Naive B cell (primary cell): ENCODE results near the gene PCDH9. TPM values are rescaled to one million over a fixed set of nuclear protein-coding genes. Genes with fewer than 3 reads are reported as not detected.
"Not testable (repeated sequence)": the region's sequence is repeated elsewhere in the genome, so short reads cannot be mapped to it uniquely, and the experiment has no call there.

Experiments
- ATAC-seq, 2 donors: fragments of 150-1000 bp; cut with Tn5 transposase; 2 replicates each; pipeline ENCODE4 v1.10.0; 2021; ENCODE audit warnings: low read depth in 2 of 2, mild to moderate bottlenecking in 2 of 2, moderate library complexity in 2 of 2
- DNase-seq: peaks from one replicate; pipeline ENCODE4 v3.0.0; 2022
- H3K27ac Mint-ChIP-seq, 6 donors: one replicate each; pipeline ENCODE4 v1.8.0; 2020 to 2022; ENCODE audit warnings: mild to moderate bottlenecking in 6 of 6, mixed read lengths in 6 of 6, moderate library complexity in 5 of 6, inconsistent platforms in 2 of 6
- H3K27me3 Mint-ChIP-seq, 3 donors: one replicate each; pipeline ENCODE4 v1.8.0; 2021 to 2022; ENCODE audit warnings: mixed read lengths in 3 of 3, mild to moderate bottlenecking in 1 of 3
- H3K36me3 Mint-ChIP-seq, 2 donors: one replicate each; pipeline ENCODE4 v1.8.0; 2020 to 2022; ENCODE audit warnings: mixed read lengths in 2 of 2, inconsistent platforms in 1 of 2, mild to moderate bottlenecking in 1 of 2
- H3K4me1 Mint-ChIP-seq, 3 donors: one replicate each; pipeline ENCODE4 v1.8.0; 2020 to 2022; ENCODE audit warnings: mixed read lengths in 3 of 3, inconsistent platforms in 1 of 3, mild to moderate bottlenecking in 1 of 3, moderate library complexity in 1 of 3
- H3K4me3 Mint-ChIP-seq, 8 donors: one replicate each; pipeline ENCODE4 v1.8.0; 2020 to 2022; ENCODE audit warnings: mild to moderate bottlenecking in 8 of 8, mixed read lengths in 8 of 8, moderate library complexity in 8 of 8, inconsistent platforms in 2 of 8
- H3K9me3 Mint-ChIP-seq, 7 donors: one replicate each; pipeline ENCODE4 v1.8.0; 2020 to 2022; ENCODE audit warnings: mixed read lengths in 7 of 7, mild to moderate bottlenecking in 5 of 7, inconsistent platforms in 2 of 7, moderate library complexity in 1 of 7
- polyA plus RNA-seq, 6 donors: library from polyadenylated mRNA; unstranded; fragments of 300-500 nt; fragmentation: Illumina TruSeq; gene quantifications; one replicate each; pipeline ENCODE4 v1.2.3, GENCODE V29; 2021; ENCODE audit warnings: low read depth in 6 of 6

The PCDH9 gene
- polyA plus RNA-seq, 6 donors from 2014 or later = 49.9 to 70.2 (median 57.2) TPM

DNA sequence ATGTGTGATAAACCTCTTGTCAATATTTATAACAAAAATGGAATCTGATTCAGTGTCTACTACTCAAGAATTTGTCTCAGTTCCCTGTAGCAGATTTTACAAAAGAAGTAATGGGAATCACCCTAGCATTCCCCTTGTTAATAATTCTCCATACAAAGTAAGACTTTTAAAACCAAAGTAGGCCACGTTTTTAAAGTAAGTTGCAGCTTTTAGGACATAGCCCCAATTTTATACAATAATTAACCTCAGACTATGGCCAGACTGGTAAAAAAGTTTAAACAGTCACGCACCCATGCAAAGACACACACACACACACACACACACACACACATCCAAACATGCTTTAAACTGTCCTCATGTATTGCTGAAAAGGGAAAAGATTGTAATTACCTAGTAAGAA, 589.9 kb downstream of the PCDH9 start:
- no peaks in the 10 kb centered on the region for H3K9me3 Mint-ChIP-seq
- ATAC-seq (no peak), DNase-seq (no peak)
- H3K27me3 Mint-ChIP-seq = no peaks in the 10 kb centered on the region
- H3K4me3 Mint-ChIP-seq = no peak overlapping the region
- no peaks in the 10 kb centered on the region for H3K36me3 Mint-ChIP-seq
- peaks cover 16 to 39% (median 39%) of the 10 kb centered on the region in 3 donors for H3K4me1 Mint-ChIP-seq
- H3K27ac Mint-ChIP-seq = peak overlapping the region in 5 of 6 donors; percentile 23 to 90 (median 46)

DNA sequence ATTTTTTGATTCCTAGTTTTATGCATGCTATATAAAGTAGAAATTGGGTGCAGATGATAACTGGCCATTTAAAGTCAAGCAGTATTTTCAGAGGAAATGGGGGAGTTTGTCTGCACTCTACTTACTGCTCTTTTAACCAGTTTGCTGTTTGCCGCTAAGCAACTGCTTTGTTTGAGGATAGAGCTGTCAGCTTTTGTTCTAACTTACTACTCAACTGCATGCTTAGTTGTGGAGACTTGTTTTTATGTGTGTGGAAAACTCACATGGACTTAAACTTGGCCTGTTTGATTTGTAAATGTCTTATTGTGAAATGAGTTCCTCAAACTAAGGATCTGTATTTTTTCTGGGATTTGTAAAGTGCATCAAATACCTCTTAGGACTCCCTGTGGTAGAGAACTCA, 591.1 kb downstream of the PCDH9 start:
- peak overlapping the region in 4 of 6 donors; percentile 51 to 81 (median 64) for H3K27ac Mint-ChIP-seq
- ATAC-seq = no peak
- no peaks in the 10 kb centered on the region for H3K36me3 Mint-ChIP-seq
- no peak for DNase-seq
- peak overlapping the region in 1 of 8 donors; percentile 62 for H3K4me3 Mint-ChIP-seq
- no peaks in the 10 kb centered on the region for H3K27me3 Mint-ChIP-seq
- H3K9me3 Mint-ChIP-seq = no peaks in the 10 kb centered on the region
- H3K4me1 Mint-ChIP-seq = peaks cover 9 to 31% (median 29%) of the 10 kb centered on the region in 3 donors

DNA sequence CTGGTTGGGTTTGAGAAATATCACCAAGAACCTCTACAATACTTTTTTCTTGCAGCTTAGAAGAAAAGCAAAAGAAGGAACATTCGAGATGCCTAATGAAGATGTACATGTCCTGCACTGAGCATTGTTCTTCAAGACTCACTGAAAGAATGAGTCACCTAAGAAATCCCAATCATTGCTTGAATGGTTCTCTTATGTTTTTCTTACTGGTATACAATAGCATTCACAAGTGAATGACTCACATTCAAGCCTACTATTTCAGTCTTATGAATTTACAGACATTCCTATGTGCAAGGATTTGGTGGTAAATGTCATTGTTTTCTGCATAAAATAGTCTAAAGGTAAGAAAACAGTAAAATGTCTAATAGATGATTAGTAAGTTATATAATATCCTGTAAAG, 594.6 kb downstream of the PCDH9 start:
- no peak overlapping the region for H3K27ac Mint-ChIP-seq
- DNase-seq (no peak), ATAC-seq (no peak)
- no peaks in the 10 kb centered on the region for H3K27me3 Mint-ChIP-seq
- H3K36me3 Mint-ChIP-seq = peaks cover 0 to 7% of the 10 kb centered on the region in 2 donors
- no peak overlapping the region for H3K4me3 Mint-ChIP-seq
- H3K4me1 Mint-ChIP-seq = peaks cover 9 to 23% (median 17%) of the 10 kb centered on the region in 3 donors
- H3K9me3 Mint-ChIP-seq = peaks cover 0 to 3% (median 0%) of the 10 kb centered on the region in 7 donors

DNA sequence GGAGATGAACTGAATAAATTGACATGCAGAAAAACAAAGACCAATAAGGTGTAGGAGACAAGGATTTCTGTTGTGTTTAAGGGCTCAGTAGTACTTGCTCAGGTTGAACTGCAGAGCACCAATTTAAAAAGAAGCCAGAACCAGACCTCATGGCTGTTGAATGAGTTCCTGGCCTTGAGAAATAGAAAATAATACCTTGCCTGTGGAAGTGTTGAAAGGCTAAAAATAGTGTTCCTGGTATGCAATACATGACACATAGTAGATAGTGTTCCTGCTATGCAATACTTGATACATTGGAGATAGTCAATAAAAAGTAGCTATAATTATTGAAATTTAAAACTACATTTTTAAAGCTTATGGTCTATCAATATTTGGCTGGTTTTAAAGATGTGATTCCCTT, 595.8 kb downstream of the PCDH9 start:
- no peaks in the 10 kb centered on the region for H3K27me3 Mint-ChIP-seq
- ATAC-seq (no peak), DNase-seq (no peak)
- peaks cover 0 to 7% of the 10 kb centered on the region in 2 donors for H3K36me3 Mint-ChIP-seq
- H3K4me3 Mint-ChIP-seq = no peak overlapping the region
- peaks cover 0 to 5% (median 3%) of the 10 kb centered on the region in 7 donors for H3K9me3 Mint-ChIP-seq
- H3K4me1 Mint-ChIP-seq = peaks cover 4 to 14% (median 9%) of the 10 kb centered on the region in 3 donors
- H3K27ac Mint-ChIP-seq = no peak overlapping the region

DNA sequence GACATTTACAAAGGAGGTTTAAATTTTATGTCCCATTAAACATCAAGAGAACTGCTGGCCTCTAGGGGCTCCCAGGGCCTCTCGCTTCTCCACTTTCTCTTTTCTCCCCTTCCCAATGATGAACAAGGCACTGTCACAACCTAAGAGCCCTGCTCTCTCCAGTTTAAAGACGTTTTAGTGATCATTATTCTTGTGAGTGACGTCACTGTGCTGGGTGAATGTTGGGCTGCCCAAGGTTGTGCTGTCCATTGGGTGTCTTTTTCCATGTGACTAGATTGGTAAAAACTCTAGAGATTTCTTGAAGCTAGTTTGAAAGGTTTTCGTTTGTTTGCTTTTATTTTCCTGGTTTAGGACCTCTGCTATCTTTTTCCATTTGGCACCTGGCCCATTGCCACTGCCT, 602.6 kb downstream of the PCDH9 start:
- Mint-ChIP-seq H3K4me3 (no peak overlapping the region), H3K36me3 (peaks cover 0 to 12% of the 10 kb centered on the region in 2 donors), H3K9me3 (peaks cover 0 to 13% (median 4%) of the 10 kb centered on the region in 7 donors), H3K27ac (peak overlapping the region in 1 of 6 donors; percentile 68), H3K27me3 (no peaks in the 10 kb centered on the region), H3K4me1 (no peaks in the 10 kb centered on the region)
- DNase-seq (no peak), ATAC-seq (no peak)

DNA sequence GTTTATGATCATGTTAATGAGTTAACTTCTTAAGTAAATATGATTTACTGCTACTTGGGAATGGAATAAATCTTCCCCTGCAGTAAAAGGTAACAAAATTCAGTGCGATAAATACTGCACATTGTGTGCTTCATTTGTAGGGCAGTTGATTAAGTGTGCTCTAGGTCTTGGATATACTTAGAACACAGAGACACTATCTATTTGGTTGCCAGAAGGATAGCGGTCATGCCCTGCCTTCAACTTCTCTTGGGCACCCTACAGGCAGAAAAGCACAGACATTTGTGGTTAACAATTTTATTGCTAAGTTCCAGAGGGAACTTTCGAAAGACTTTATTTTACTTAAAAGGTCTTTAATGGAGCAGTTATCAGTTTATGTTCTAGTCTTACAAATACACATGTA, 605.8 kb downstream of the PCDH9 start:
- ATAC-seq (no peak), DNase-seq (no peak)
- peaks cover 0 to 11% (median 4%) of the 10 kb centered on the region in 7 donors for H3K9me3 Mint-ChIP-seq
- H3K27ac Mint-ChIP-seq = no peak overlapping the region
- no peak overlapping the region for H3K4me3 Mint-ChIP-seq
- H3K36me3 Mint-ChIP-seq = peaks cover 0 to 5% of the 10 kb centered on the region in 2 donors
- H3K27me3 Mint-ChIP-seq = no peaks in the 10 kb centered on the region
- peaks cover 0 to 9% (median 0%) of the 10 kb centered on the region in 3 donors for H3K4me1 Mint-ChIP-seq

DNA sequence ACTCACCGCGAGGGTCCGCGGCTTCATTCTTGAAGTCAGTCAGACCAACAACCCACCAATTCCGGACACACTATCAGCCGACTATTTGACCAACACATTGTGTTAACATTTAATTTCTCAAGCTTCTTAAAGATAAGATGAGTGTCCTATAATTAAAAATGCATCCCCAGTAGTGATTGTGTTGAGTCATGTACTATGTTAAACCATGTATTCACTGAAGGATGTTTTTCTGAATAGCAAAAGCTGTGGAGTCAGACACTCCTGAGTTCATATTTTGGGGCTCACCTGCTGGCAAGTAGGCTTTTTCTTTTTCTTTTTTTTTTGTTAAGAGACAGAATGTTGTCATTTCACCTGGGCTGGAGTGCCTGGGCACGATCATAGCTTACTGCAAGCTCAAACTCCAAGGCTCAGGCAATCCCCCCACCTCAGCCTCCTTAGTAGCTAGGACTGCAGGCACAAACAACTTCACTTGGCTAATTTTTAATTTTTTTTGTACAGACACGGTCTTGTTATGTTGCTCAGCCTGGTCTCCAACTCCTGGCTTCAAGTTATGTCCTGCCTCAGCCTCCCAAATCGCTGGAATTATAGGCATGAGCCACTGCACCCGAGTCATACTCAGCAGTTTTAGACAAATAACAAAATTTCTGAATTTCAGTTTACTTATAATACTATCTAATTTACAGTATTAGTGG, 606.9 kb downstream of the PCDH9 start:
- no peaks in the 10 kb centered on the region for H3K27me3 Mint-ChIP-seq
- no peak overlapping the region for H3K4me3 Mint-ChIP-seq
- ATAC-seq = no peak
- H3K9me3 Mint-ChIP-seq = peaks cover 0 to 11% (median 4%) of the 10 kb centered on the region in 7 donors
- peaks cover 0 to 9% (median 0%) of the 10 kb centered on the region in 3 donors for H3K4me1 Mint-ChIP-seq
- DNase-seq = no peak
- H3K27ac Mint-ChIP-seq = peak overlapping the region in 1 of 6 donors; percentile 83
- H3K36me3 Mint-ChIP-seq = peaks cover 0 to 5% of the 10 kb centered on the region in 2 donors

DNA sequence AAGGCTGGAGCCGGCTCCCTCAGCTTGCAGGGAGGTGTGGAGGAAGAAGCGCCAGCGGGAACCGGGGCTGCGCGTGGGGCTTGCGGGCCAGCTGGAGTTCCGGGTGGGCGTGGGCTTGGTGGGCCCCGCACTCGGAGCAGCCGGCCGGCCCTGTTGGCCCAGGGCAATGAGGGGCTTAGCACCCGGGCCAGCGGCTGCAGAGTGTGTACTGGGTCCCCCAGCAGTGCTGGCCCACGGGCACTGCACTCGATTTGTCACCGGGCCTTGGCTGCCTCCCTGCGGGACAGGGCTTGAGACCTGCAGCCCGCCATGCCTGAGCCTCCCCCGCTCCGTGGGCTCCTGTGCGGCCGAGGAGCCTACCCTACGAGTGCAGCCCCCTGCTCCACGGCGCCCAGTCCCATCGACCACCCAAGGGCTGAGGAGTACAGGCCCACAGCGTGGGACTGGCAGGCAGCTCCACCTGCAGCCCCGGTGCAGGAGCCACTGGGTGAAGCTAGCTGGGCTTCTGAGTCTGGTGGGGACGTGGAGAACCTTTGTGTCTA, 608.2 kb downstream of the PCDH9 start:
- not testable (repeated sequence) for H3K4me1 Mint-ChIP-seq, H3K27me3 Mint-ChIP-seq, ATAC-seq, H3K4me3 Mint-ChIP-seq, H3K27ac Mint-ChIP-seq, H3K36me3 Mint-ChIP-seq, DNase-seq
- H3K9me3 Mint-ChIP-seq = peaks cover 0 to 11% (median 4%) of the 10 kb centered on the region in 7 donors

DNA sequence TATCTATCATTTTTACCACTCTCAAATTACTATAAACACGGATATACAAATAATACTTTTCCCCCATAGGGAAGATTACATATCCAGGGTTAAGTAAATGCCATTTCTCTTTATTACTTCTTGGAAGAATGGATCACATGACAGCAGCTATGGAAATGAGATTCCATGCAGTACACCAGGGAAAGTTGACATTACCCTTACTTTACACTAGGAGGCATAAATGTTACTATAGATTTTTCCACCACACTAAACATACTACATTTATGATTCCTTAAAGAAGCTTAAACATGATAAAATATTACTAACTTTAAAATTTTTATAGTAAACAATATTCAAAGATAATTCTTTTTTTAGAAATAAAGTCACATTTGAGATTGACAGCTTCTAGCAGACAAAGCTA, 611.4 kb downstream of the PCDH9 start:
- no peak overlapping the region for H3K4me3 Mint-ChIP-seq
- peaks cover 0 to 9% (median 0%) of the 10 kb centered on the region in 3 donors for H3K4me1 Mint-ChIP-seq
- H3K27me3 Mint-ChIP-seq = no peaks in the 10 kb centered on the region
- H3K9me3 Mint-ChIP-seq = peaks cover 0 to 16% (median 4%) of the 10 kb centered on the region in 7 donors
- no peak overlapping the region for H3K27ac Mint-ChIP-seq
- DNase-seq (no peak), ATAC-seq (no peak)
- no peaks in the 10 kb centered on the region for H3K36me3 Mint-ChIP-seq

DNA sequence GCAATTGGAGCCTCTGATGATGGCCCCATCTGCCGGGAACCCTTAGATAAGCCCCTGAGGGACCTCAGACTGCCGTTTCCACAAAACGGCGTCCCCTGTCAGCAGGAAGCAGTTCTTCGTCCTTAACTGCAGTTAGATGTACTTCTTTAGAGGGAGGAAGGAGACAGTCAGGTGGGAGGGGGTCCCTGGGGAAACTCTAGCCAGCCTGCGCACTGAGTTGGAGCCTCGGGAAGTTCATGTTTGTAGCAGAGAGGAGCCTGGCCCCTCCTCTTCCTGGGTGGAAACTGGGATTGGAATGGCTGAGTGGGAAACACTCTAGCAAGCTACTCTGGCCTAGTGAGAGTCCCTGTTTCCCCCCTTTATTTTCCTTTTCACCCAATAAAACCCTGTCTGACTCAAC, 612.4 kb downstream of the PCDH9 start:
- ATAC-seq = no peak
- no peaks in the 10 kb centered on the region for H3K27me3 Mint-ChIP-seq
- no peak overlapping the region for H3K4me3 Mint-ChIP-seq
- H3K36me3 Mint-ChIP-seq = no peaks in the 10 kb centered on the region
- DNase-seq = no peak
- H3K27ac Mint-ChIP-seq = no peak overlapping the region
- H3K4me1 Mint-ChIP-seq = peaks cover 0 to 9% (median 0%) of the 10 kb centered on the region in 3 donors
- H3K9me3 Mint-ChIP-seq = peaks cover 0 to 12% (median 0%) of the 10 kb centered on the region in 7 donors

DNA sequence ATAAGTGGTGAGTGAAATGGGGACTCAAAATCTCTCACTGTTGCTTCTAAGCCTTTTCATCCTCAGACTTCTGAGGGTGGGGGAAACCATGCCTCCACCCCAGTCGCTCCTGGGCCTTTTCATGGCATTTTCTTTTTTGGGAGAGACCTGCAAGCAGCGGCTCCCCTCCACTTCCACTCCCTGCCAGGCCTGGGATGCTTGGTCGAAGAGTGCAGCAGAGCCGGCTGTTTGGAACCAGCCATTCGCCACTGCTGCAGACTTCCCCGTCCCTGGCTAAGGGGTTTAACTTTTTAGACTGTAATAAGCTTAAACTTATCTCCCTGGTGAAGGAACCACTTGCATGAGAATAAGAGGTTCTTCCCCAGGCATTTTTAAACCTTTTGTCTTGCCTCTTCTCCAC, 617.2 kb downstream of the PCDH9 start:
- Mint-ChIP-seq H3K36me3 (no peaks in the 10 kb centered on the region), H3K27me3 (no peaks in the 10 kb centered on the region), H3K9me3 (peaks cover 0 to 5% (median 0%) of the 10 kb centered on the region in 7 donors), H3K4me3 (no peak overlapping the region), H3K27ac (no peak overlapping the region), H3K4me1 (no peaks in the 10 kb centered on the region)
- ATAC-seq = no peak
- DNase-seq = no peak

DNA sequence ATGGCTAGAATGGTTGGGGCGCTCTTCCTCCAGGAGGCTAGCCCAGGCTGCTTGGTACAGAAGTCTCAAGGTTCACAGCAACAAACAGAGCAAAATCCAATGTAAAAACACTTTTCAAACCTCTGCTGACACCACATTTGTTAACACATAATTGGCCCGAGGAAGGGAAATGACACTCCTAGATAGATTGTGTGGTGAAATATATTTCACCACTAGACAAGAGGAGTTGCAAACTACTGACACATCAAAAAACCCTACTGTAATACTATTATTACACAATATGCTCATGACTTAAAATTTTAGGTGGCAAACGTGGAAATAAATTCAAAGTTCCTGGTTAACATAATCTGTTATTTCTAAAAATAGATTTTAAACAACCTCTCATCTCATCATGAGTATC, 643.6 kb downstream of the PCDH9 start:
- ATAC-seq = no peak
- Mint-ChIP-seq H3K36me3 (no peaks in the 10 kb centered on the region), H3K9me3 (no peaks in the 10 kb centered on the region), H3K27ac (no peak overlapping the region), H3K27me3 (no peaks in the 10 kb centered on the region), H3K4me3 (no peak overlapping the region), H3K4me1 (no peaks in the 10 kb centered on the region)
- DNase-seq = no peak

DNA sequence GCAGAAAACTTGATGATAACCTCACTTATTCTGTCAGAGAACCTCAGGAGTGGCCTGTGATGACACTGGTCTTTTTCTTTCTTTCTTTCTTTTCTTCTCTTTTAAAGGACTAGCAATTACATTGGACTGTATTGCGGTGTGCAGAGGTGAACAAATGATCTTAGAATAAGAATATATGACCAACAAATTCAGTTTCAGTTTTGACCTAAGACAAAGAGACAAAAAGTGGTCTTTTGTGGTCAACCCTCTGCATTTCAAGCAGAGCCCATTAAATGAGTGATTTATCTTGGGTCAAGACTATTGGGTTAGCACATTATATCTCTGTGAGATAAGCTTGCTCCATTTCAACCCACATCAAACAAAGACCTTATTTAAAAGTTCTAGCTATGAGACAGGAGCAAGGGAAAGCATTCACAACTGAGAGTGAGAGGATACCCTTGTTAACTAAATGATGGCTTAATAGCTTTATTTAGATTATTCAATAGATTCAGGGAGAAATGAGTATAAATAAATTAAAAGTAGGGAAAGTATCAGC, 644.4 kb downstream of the PCDH9 start:
- no peak overlapping the region for H3K4me3 Mint-ChIP-seq
- DNase-seq = no peak
- H3K9me3 Mint-ChIP-seq = no peaks in the 10 kb centered on the region
- no peaks in the 10 kb centered on the region for H3K27me3 Mint-ChIP-seq
- H3K27ac Mint-ChIP-seq = no peak overlapping the region
- H3K4me1 Mint-ChIP-seq = no peaks in the 10 kb centered on the region
- no peak for ATAC-seq
- no peaks in the 10 kb centered on the region for H3K36me3 Mint-ChIP-seq

DNA sequence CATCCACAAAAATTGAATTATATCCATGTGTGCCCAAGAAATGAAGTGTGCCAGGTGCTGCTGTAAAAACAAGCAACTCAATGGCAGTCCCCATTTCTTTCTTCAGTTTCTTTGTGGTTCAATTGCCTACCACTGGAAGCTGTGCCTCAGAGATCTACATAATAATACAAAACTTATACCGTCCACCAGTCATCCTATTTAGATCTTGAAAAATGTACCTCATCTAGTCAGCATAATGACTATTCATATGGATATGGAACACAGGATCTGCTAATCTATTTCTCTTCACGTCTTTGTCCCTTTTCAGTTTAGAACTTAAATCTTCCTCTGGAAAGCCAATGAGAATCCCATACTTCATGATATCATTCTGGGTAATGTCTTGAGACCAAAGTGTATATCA, 648.5 kb downstream of the PCDH9 start:
- Mint-ChIP-seq H3K27me3 (no peaks in the 10 kb centered on the region), H3K4me1 (no peaks in the 10 kb centered on the region), H3K9me3 (no peaks in the 10 kb centered on the region), H3K4me3 (no peak overlapping the region), H3K36me3 (no peaks in the 10 kb centered on the region), H3K27ac (peak overlapping the region in 1 of 6 donors; percentile 6)
- DNase-seq (no peak), ATAC-seq (no peak)
